Measurements from ENCODE around the gene RBMS1. TPM values are rescaled to one million over a fixed set of nuclear protein-coding genes. Genes with fewer than 3 reads are reported as not detected.
"Not testable (repeated sequence)": the region's sequence is repeated elsewhere in the genome, so short reads cannot be mapped to it uniquely, and the experiment has no call there.

Gene RBMS1
- total RNA-seq, 2 experiments from 2014 or later = 65.5 to 67.5 TPM

GRCh38 chr2:160492401-160493226 lies 993 bp downstream of the RBMS1 start:
- DNase-seq = peak; percentile 52
- ChIA-PET POLR2A (interaction anchor here (0.9 to 2.9 kb wide), 6 partner anchors 20 to 612 kb away, joined by 3 to 18 read pairs (median 4); no protein-coding TSS in a partner anchor), CTCF (interaction anchor here (1.0 kb wide), 1 partner anchor 63 kb away, joined by 3 read pairs; no protein-coding TSS in a partner anchor)
- peaks cover 40% of the 10 kb centered on the region for H3K4me1 Mint-ChIP-seq
- H3K9me3 Mint-ChIP-seq = no peaks in the 10 kb centered on the region
- H3K27me3 Mint-ChIP-seq = peaks cover 19% of the 10 kb centered on the region
- H3K4me3 Mint-ChIP-seq = peak overlapping the region; percentile 97
- H3K27ac Mint-ChIP-seq = peak overlapping the region; percentile 84
- peaks cover 8% of the 10 kb centered on the region for H3K36me3 Mint-ChIP-seq (ENCODE audit: low read depth)

- peak; percentile 28 for DNase-seq
- Mint-ChIP-seq H3K27me3 (peaks cover 17% of the 10 kb centered on the region), H3K27ac (peak overlapping the region; percentile 82), H3K4me1 (peaks cover 46% of the 10 kb centered on the region), H3K9me3 (no peaks in the 10 kb centered on the region), H3K36me3 (ENCODE audit: low read depth) (peaks cover 11% of the 10 kb centered on the region), H3K4me3 (peak overlapping the region; percentile 97)
- POLR2A ChIA-PET = interaction anchor here (0.9 to 2.9 kb wide), 4 partner anchors 19 to 612 kb away, joined by 3 to 18 read pairs (median 8); no protein-coding TSS in a partner anchor
- CTCF ChIA-PET = interaction anchor here (1.0 to 1.6 kb wide), 3 partner anchors 62 to 161 kb away, joined by 3 to 5 read pairs (median 3); no protein-coding TSS in a partner anchor
Measured at GRCh38 chr2:160491911-160492371, 1.7 kb downstream of the RBMS1 start.

GRCh38 chr2:160490733-160491685 lies 2.6 kb downstream of the RBMS1 start:
- DNase-seq = no peak
- H3K27ac Mint-ChIP-seq = peak overlapping the region; percentile 82
- H3K27me3 Mint-ChIP-seq = peaks cover 12% of the 10 kb centered on the region
- peaks cover 55% of the 10 kb centered on the region for H3K4me1 Mint-ChIP-seq
- ChIA-PET POLR2A (interaction anchor here (0.7 to 2.9 kb wide), 3 partner anchors 18 to 84 kb away, joined by 6 to 18 read pairs (median 10); no protein-coding TSS in a partner anchor), CTCF (interaction anchor here (0.7 to 1.6 kb wide), 4 partner anchors 19 to 168 kb away, joined by 3 to 5 read pairs (median 4); no protein-coding TSS in a partner anchor)
- peaks cover 11% of the 10 kb centered on the region for H3K36me3 Mint-ChIP-seq (ENCODE audit: low read depth)
- peak overlapping the region; percentile 97 for H3K4me3 Mint-ChIP-seq
- H3K9me3 Mint-ChIP-seq = no peaks in the 10 kb centered on the region

- DNase-seq = no peak
- Mint-ChIP-seq H3K27ac (no peak overlapping the region), H3K9me3 (no peaks in the 10 kb centered on the region), H3K4me3 (no peak overlapping the region), H3K27me3 (no peaks in the 10 kb centered on the region), H3K4me1 (peaks cover 65% of the 10 kb centered on the region), H3K36me3 (ENCODE audit: low read depth) (peaks cover 11% of the 10 kb centered on the region)
- CTCF ChIA-PET = interaction anchor here (1.1 to 1.5 kb wide), 2 partner anchors 60 to 61 kb away, joined by 3 to 5 read pairs; no protein-coding TSS in a partner anchor
- POLR2A ChIA-PET = interaction anchor here (0.8 kb wide), 1 partner anchor 16 kb away, joined by 3 read pairs; no protein-coding TSS in a partner anchor
Measured at GRCh38 chr2:160489111-160489510, 4.5 kb downstream of the RBMS1 start.

- H3K36me3 Mint-ChIP-seq (ENCODE audit: low read depth) = peaks cover 11% of the 10 kb centered on the region
- DNase-seq, H3K4me3 Mint-ChIP-seq, H3K27me3 Mint-ChIP-seq, H3K27ac Mint-ChIP-seq, H3K9me3 Mint-ChIP-seq: not testable (repeated sequence)
- H3K4me1 Mint-ChIP-seq = peaks cover 72% of the 10 kb centered on the region
- ChIA-PET POLR2A (interaction anchor here (0.6 to 0.8 kb wide), 2 partner anchors 15 to 158 kb away, joined by 3 read pairs; no protein-coding TSS in a partner anchor), CTCF (interaction anchor here (1.5 kb wide), 1 partner anchor 59 kb away, joined by 5 read pairs; no protein-coding TSS in a partner anchor)
Measured at GRCh38 chr2:160488289-160488688, 5.3 kb downstream of the RBMS1 start.

- DNase-seq = no peak
- Mint-ChIP-seq H3K27ac (no peak overlapping the region), H3K4me1 (peaks cover 76% of the 10 kb centered on the region), H3K9me3 (no peaks in the 10 kb centered on the region), H3K4me3 (no peak overlapping the region), H3K36me3 (ENCODE audit: low read depth) (peaks cover 5% of the 10 kb centered on the region), H3K27me3 (no peaks in the 10 kb centered on the region)
- ChIA-PET POLR2A (interaction anchor here (0.7 to 1.4 kb wide), 3 partner anchors 12 to 98 kb away, joined by 3 read pairs; no protein-coding TSS in a partner anchor), CTCF (interaction anchor here (1.2 kb wide), 1 partner anchor 57 kb away, joined by 3 read pairs; no protein-coding TSS in a partner anchor)
Measured at GRCh38 chr2:160486341-160486740, 7.3 kb downstream of the RBMS1 start.

- H3K9me3 Mint-ChIP-seq = no peaks in the 10 kb centered on the region
- H3K4me1 Mint-ChIP-seq = peaks cover 68% of the 10 kb centered on the region
Measured at GRCh38 chr2:160484859-160485520, 8.6 kb downstream of the RBMS1 start.

GRCh38 chr2:160482673-160483072 lies 10.9 kb downstream of the RBMS1 start:
- ChIA-PET POLR2A (no interaction called here), CTCF (interaction anchor here (0.6 kb wide), 1 partner anchor 604 kb away, joined by 3 read pairs; no protein-coding TSS in a partner anchor)
- peaks cover 60% of the 10 kb centered on the region for H3K4me1 Mint-ChIP-seq
- peaks cover 16% of the 10 kb centered on the region for H3K36me3 Mint-ChIP-seq (ENCODE audit: low read depth)
- H3K4me3 Mint-ChIP-seq = peak overlapping the region; percentile 1
- no peaks in the 10 kb centered on the region for H3K27me3 Mint-ChIP-seq
- DNase-seq = peak; percentile 53
- peak overlapping the region; percentile 75 for H3K27ac Mint-ChIP-seq
- no peaks in the 10 kb centered on the region for H3K9me3 Mint-ChIP-seq

More at GRCh38 chr2:160484859-160485520, 8.6 kb downstream of the RBMS1 start:
- Mint-ChIP-seq H3K27me3 (no peaks in the 10 kb centered on the region), H3K36me3 (ENCODE audit: low read depth) (peaks cover 8% of the 10 kb centered on the region), H3K4me3 (peak overlapping the region; percentile 46), H3K27ac (peak overlapping the region; percentile 81)
- ChIA-PET POLR2A (interaction anchor here (0.6 to 1.8 kb wide), 5 partner anchors 9 to 157 kb away, joined by 3 to 5 read pairs (median 4); no protein-coding TSS in a partner anchor), CTCF (interaction anchor here (0.9 kb wide), 1 partner anchor 57 kb away, joined by 3 read pairs; no protein-coding TSS in a partner anchor)
- DNase-seq = peak; percentile 30

- Mint-ChIP-seq H3K27me3 (no peaks in the 10 kb centered on the region), H3K27ac (no peak overlapping the region), H3K4me3 (no peak overlapping the region), H3K4me1 (peaks cover 47% of the 10 kb centered on the region), H3K36me3 (ENCODE audit: low read depth) (peaks cover 16% of the 10 kb centered on the region), H3K9me3 (no peaks in the 10 kb centered on the region)
- DNase-seq = no peak
- ChIA-PET CTCF (no interaction called here), POLR2A (interaction anchor here (2.0 kb wide), 1 partner anchor 51 kb away, joined by 5 read pairs; no protein-coding TSS in a partner anchor)
Measured at GRCh38 chr2:160479269-160479668, 14.3 kb downstream of the RBMS1 start.

GRCh38 chr2:160478660-160479059 lies 14.9 kb downstream of the RBMS1 start:
- peaks cover 16% of the 10 kb centered on the region for H3K36me3 Mint-ChIP-seq (ENCODE audit: low read depth)
- no peak for DNase-seq
- POLR2A ChIA-PET = interaction anchor here (2.0 kb wide), 1 partner anchor 50 kb away, joined by 5 read pairs; no protein-coding TSS in a partner anchor
- H3K4me3 Mint-ChIP-seq = no peak overlapping the region
- no peak overlapping the region for H3K27ac Mint-ChIP-seq
- CTCF ChIA-PET = interaction anchor here (1.0 kb wide), 1 partner anchor 101 kb away, joined by 3 read pairs; no protein-coding TSS in a partner anchor
- H3K27me3 Mint-ChIP-seq = no peaks in the 10 kb centered on the region
- no peaks in the 10 kb centered on the region for H3K9me3 Mint-ChIP-seq
- peaks cover 47% of the 10 kb centered on the region for H3K4me1 Mint-ChIP-seq

GRCh38 chr2:160477032-160477431 lies 16.6 kb downstream of the RBMS1 start:
- Mint-ChIP-seq H3K4me1 (peaks cover 53% of the 10 kb centered on the region), H3K4me3 (no peak overlapping the region), H3K9me3 (no peaks in the 10 kb centered on the region), H3K36me3 (ENCODE audit: low read depth) (peaks cover 16% of the 10 kb centered on the region), H3K27ac (no peak overlapping the region), H3K27me3 (no peaks in the 10 kb centered on the region)
- no peak for DNase-seq
- CTCF ChIA-PET = no interaction called here
- POLR2A ChIA-PET = interaction anchor here (0.6 kb wide), 2 partner anchors 43 to 66 kb away, joined by 3 read pairs; no protein-coding TSS in a partner anchor
